Measurements from ENCODE around the gene NABP2.

NABP2 gene

GRCh38 chr12:56216461-56216860 lies 7.7 kb upstream of the NABP2 start:
- no peak for DNase-seq

GRCh38 chr12:56219840-56220239 lies 4.3 kb upstream of the NABP2 start:
- no peak for DNase-seq

- DNase-seq: no peak
These were observed 3.4 kb upstream of the NABP2 start for GRCh38 chr12:56220611-56221231.

- no peak for DNase-seq
These were observed 2.8 kb upstream of the NABP2 start for GRCh38 chr12:56221232-56221756.

GRCh38 chr12:56221757-56222530 lies 2.2 kb upstream of the NABP2 start, which contains the start of gene RNF41:
Gene RNF41, minus strand, starts transcription at chr12:56221922. Its CDS starts 7,875 bp downstream, at chr12:56214047.
- DNase-seq: peak; percentile 90 to 91

- no peak for DNase-seq
These were observed 1.6 kb upstream of the NABP2 start for GRCh38 chr12:56222531-56222895.

GRCh38 chr12:56223571-56224101 lies 506 bp upstream of the NABP2 start:
- no peak for DNase-seq

GRCh38 chr12:56224954-56225353 lies 812 bp downstream of the NABP2 start:
- no peak for DNase-seq

GRCh38 chr12:56229082-56229481 lies 4.9 kb downstream of the NABP2 start:
- no peak for DNase-seq

GRCh38 chr12:56229916-56230431 lies 5.8 kb downstream of the NABP2 start, which contains the start of gene SLC39A5:
Gene SLC39A5, plus strand, starts transcription at chr12:56230051. Its CDS starts 1,224 bp downstream, at chr12:56231275.
- no peak for DNase-seq

- DNase-seq: no peak
These were observed 6.5 kb downstream of the NABP2 start for GRCh38 chr12:56230432-56231183.

GRCh38 chr12:56231184-56231582 lies 7.0 kb downstream of the NABP2 start:
- DNase-seq: no peak

GRCh38 chr12:56234746-56235436 lies 10.7 kb downstream of the NABP2 start:
- no peak for DNase-seq

- DNase-seq: no peak
These were observed 11.9 kb downstream of the NABP2 start for GRCh38 chr12:56236091-56236490.

GRCh38 chr12:56236985-56237384 lies 12.8 kb downstream of the NABP2 start:
- DNase-seq: no peak

- no peak for DNase-seq
These were observed 13.4 kb downstream of the NABP2 start for GRCh38 chr12:56237552-56237951.

GRCh38 chr12:56241424-56242303 lies 17.5 kb downstream of the NABP2 start:
- DNase-seq: no peak

GRCh38 chr12:56242986-56243385 lies 18.8 kb downstream of the NABP2 start:
- no peak for DNase-seq

- no peak for DNase-seq
These were observed 19.6 kb downstream of the NABP2 start for GRCh38 chr12:56243731-56244181.

GRCh38 chr12:56244494-56244893 lies 20.4 kb downstream of the NABP2 start:
- DNase-seq: no peak

- DNase-seq: no peak
These were observed 23.8 kb downstream of the NABP2 start for GRCh38 chr12:56247923-56248322.
